Esophagus mucosa (tissue), 1 donor: ENCODE results near the gene AXIN2. TPM values are rescaled to one million over a fixed set of nuclear protein-coding genes. Genes with fewer than 3 reads are reported as not detected.
"Not testable (repeated sequence)": the region's sequence is repeated elsewhere in the genome, so short reads cannot be mapped to it uniquely, and the experiment has no call there.

ENCODE experiments used
- ATAC-seq: fragments of 200-7000 bp; cut with Tn5 transposase; one replicate; pipeline ENCODE4 v1.9.1; 2020
- total RNA-seq: library from RNA; stranded (reverse); gene quantifications from one replicate; pipeline ENCODE4 v1.2.4, GENCODE V29; 2023
- donor health status: DM: yes; HTN: yes; CAD: no.

The AXIN2 gene
- total RNA-seq, 1 donor from 2014 or later = 3.1 TPM

GRCh38 chr17:65515512-65515911 is 45.9 kb downstream of the AXIN2 start:
- ATAC-seq = no peak

GRCh38 chr17:65514541-65514940 is 46.9 kb downstream of the AXIN2 start:
- no peak for ATAC-seq

DNA sequence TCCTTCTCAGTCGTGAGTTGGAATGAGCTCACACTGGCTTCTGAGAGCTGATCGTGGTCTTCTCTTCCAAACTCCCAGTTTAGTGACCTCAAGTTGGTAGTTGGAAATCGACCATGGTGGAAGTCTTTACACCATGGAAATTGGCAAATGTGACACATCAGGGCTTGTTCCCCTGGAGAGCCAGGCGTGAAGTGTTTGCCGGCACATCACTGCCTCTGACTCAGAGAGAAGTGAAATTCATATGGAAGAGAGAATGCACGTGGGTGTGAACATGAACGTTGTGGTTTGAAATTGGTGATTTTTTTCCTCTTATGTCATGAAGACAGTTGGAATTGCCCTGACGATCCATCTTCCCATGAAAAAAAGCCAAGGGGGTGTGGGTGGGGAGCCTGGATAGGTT is 47.4 kb downstream of the AXIN2 start:
- ATAC-seq = peak; percentile 49

GRCh38 chr17:65511316-65511715 is 50.1 kb downstream of the AXIN2 start:
- ATAC-seq = no peak

- no peak for ATAC-seq
Observed at GRCh38 chr17:65509032-65509431, 52.4 kb downstream of the AXIN2 start.

- ATAC-seq = not testable (repeated sequence)
Observed at GRCh38 chr17:65504673-65505072, 56.8 kb downstream of the AXIN2 start.

- no peak for ATAC-seq
Observed at GRCh38 chr17:65504141-65504540, 57.3 kb downstream of the AXIN2 start.

DNA sequence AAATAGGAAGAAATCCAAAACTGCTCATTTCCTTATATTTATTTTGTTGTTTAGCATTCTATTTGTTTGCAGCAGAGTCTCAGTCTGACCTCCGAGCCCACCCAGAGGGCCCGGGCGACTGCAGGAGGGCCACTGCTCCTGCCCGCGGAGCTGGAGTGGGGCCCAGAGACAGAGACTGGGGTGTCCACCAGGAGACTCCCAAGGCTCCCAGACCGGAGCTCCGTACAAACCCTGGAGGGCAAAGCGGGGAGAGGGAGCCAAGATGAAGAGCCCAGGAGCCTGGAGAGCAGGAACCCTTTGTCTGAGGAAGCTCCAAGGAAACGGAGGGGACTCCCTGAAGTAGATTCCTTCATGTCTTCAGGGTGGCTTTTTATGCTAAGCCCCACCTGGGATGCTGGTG is 57.9 kb downstream of the AXIN2 start:
- ATAC-seq = no peak

- no peak for ATAC-seq
Observed at GRCh38 chr17:65498816-65499215, 62.6 kb downstream of the AXIN2 start.

- ATAC-seq = no peak
Observed at GRCh38 chr17:65496801-65497200, 64.6 kb downstream of the AXIN2 start.

GRCh38 chr17:65495122-65496055 is 66.1 kb downstream of the AXIN2 start:
- ATAC-seq = no peak

DNA sequence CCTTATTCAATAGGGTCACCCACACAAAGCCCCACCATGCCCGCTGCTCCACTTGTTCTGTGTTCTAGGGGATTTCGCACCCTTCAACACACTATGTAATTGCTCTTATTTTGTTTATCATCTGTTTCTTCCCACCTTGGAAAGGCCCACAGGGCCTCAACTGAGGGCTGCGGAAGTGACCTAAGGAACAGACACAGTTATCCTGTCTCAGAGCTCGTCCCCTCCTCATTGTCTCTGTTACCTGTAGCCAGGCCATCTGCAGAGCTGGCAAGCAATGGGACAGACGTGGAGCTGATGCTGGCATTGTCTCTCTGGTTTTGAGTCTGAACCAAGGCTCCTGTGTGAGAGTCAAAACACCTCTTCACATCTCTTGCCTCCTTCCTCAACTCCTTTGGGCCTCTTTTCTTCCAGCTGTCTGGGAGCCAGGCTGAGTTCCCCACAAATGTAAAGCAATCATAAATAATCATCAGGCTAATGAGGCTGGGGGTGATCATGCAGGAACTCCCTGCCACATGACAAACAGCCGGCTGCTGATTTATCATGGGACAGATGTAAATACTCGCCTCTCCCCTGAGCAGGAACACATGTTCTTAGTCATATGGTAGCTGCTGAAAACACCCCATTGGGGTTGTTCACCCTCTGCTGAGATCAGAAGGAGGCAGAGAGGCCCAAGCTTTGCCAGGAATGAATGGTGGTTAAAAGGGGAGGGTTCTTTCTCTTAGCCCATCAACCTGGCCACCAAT is 71.9 kb downstream of the AXIN2 start:
- no peak for ATAC-seq

- no peak for ATAC-seq
Observed at GRCh38 chr17:65488665-65489064, 72.8 kb downstream of the AXIN2 start.

- ATAC-seq = no peak
Observed at GRCh38 chr17:65487990-65488389, 73.5 kb downstream of the AXIN2 start.

GRCh38 chr17:65487161-65487560 is 74.3 kb downstream of the AXIN2 start:
- ATAC-seq = no peak

GRCh38 chr17:65485388-65486299 is 75.8 kb downstream of the AXIN2 start:
- no peak for ATAC-seq

- ATAC-seq = not testable (repeated sequence)
Observed at GRCh38 chr17:65484405-65484804, 77.0 kb downstream of the AXIN2 start.

DNA sequence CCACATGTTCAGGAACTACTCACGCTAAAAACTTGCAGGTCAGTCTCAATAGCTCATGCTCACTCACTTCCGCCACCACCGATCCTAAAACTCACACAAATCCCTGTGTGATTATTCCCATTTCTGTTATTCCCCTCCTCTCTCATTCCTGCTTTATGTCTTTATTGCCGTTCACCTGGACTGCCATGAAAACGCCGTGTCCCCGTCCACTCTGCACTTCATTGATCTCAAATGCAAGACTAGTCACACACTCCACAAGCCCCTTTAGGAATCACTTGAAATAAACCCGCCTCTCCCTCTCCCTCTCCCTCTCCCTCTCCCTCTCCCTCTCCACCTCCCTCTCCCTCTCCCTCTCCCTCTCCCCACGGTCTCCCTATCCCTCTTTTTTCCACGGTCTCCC is 78.0 kb downstream of the AXIN2 start:
- no peak for ATAC-seq

GRCh38 chr17:65482201-65482600 is 79.2 kb downstream of the AXIN2 start:
- no peak for ATAC-seq

DNA sequence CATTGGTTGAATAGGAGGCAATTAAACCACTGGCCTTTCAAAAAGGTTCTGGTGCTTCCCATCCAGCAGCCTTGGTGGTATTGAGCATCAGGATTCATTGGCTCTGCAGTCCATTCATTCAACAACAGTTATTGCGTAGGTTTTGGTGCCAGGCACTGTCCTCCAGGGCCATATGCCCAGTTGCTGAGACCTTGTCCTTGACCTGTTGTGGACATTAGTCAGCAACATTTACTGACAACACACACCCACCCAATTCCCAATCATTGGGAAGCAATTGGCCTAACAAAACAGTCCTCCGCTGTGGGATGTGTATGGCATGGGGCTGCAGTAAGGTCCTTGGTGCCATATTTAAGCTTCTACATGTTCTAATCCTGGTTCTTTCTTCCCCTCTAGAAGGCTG is 82.2 kb downstream of the AXIN2 start:
- no peak for ATAC-seq
